KMS-11 (cell line): ENCODE measurements around the gene ITPKB.

Source experiments
- H2AFZ ChIP-seq: fragments of 200-600 bp; sonication (generic); 2 replicates; pipeline ENCODE4 v1.6.1; 2016; ENCODE audit warnings: antibody characterized with exemption, mixed run types, low read depth
- H3K27ac ChIP-seq: fragments of 200-600 bp; sonication (generic); 2 replicates; pipeline ENCODE4 v1.6.1; 2016; ENCODE audit warnings: mild to moderate bottlenecking, mixed run types
- H3K27me3 ChIP-seq: fragments of 200-600 bp; sonication (generic); 2 replicates; pipeline ENCODE4 v1.6.1; 2017; ENCODE audit warnings: mild to moderate bottlenecking, low read depth, mixed run types, moderate library complexity; ENCODE audit not compliant: insufficient read depth
- H3K36me3 ChIP-seq: fragments of 200-600 bp; sonication (generic); 2 replicates; pipeline ENCODE4 v1.6.1; 2017; ENCODE audit warnings: mild to moderate bottlenecking, mixed run types; ENCODE audit not compliant: insufficient read depth
- H3K4me1 ChIP-seq: fragments of 200-600 bp; sonication (generic); 2 replicates; pipeline ENCODE4 v1.6.1; 2016; ENCODE audit warnings: mild to moderate bottlenecking, low read depth, mixed run types; ENCODE audit not compliant: poor library complexity, severe bottlenecking
- H3K4me2 ChIP-seq: fragments of 200-600 bp; sonication (generic); 2 replicates; pipeline ENCODE4 v1.7.0; 2016; ENCODE audit warnings: mild to moderate bottlenecking, mixed run types
- H3K4me3 ChIP-seq: fragments of 200-600 bp; sonication (generic); IDR thresholded peaks from 2 replicates; pipeline ENCODE4 v1.6.1; 2017; ENCODE audit warnings: low read depth, low read length, mixed read lengths; ENCODE audit not compliant: insufficient read depth
- H3K79me2 ChIP-seq: fragments of 200-600 bp; sonication (generic); 2 replicates; pipeline ENCODE4 v1.6.1; 2016; ENCODE audit warnings: low read depth, mixed run types; ENCODE audit not compliant: insufficient read depth
- H3K9ac ChIP-seq: fragments of 200-600 bp; sonication (generic); 2 replicates; pipeline ENCODE4 v1.6.1; 2016; ENCODE audit warnings: mild to moderate bottlenecking, mixed run types
- H4K20me1 ChIP-seq: fragments of 200-600 bp; sonication (generic); 2 replicates; pipeline ENCODE4 v1.6.1; 2016; ENCODE audit warnings: mild to moderate bottlenecking, mixed run types; ENCODE audit not compliant: insufficient read depth
- TF ChIP-seq, protein P1 (sequence below): fragments of 200-600 bp; sonication (generic); conservative IDR thresholded peaks from 2 replicates; pipeline ENCODE4 v1.6.1; 2017; ENCODE audit warnings: low read depth, mild to moderate bottlenecking, antibody characterized with exemption, low read length, moderate library complexity, mixed read lengths

Gene ITPKB

DNA sequence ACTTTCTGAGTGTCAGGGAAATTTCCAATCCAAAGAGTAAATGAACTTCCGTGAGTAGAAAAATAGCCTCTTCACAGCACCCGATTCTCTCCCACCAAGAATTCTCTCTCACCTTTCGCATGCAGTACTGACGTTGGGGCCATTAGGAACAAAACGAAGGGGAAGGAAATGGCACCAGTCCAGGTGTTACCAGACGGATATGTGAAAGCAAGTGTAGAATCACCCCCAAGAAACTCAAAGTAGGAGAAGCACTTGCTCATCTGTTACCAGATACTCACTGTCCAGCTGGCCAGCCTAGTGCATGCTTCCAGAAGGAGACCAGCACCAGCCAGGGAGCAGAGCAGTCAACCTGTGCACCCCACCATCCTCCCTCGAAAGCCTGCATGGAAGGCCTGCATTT lies 55.1 kb downstream of the ITPKB start:
- no peaks in the 10 kb centered on the region for H3K36me3 ChIP-seq
- no peaks in the 10 kb centered on the region for H3K27me3 ChIP-seq
- H3K27ac ChIP-seq: no peak overlapping the region
- no peak overlapping the region for H2AFZ ChIP-seq
- peaks cover 51% of the 10 kb centered on the region for H3K4me1 ChIP-seq
- H4K20me1 ChIP-seq: no peaks in the 10 kb centered on the region
- H3K4me2 ChIP-seq: no peak overlapping the region
- H3K9ac ChIP-seq: no peak overlapping the region
- no peak overlapping the region for H3K4me3 ChIP-seq
- TF ChIP-seq, protein P1, sequence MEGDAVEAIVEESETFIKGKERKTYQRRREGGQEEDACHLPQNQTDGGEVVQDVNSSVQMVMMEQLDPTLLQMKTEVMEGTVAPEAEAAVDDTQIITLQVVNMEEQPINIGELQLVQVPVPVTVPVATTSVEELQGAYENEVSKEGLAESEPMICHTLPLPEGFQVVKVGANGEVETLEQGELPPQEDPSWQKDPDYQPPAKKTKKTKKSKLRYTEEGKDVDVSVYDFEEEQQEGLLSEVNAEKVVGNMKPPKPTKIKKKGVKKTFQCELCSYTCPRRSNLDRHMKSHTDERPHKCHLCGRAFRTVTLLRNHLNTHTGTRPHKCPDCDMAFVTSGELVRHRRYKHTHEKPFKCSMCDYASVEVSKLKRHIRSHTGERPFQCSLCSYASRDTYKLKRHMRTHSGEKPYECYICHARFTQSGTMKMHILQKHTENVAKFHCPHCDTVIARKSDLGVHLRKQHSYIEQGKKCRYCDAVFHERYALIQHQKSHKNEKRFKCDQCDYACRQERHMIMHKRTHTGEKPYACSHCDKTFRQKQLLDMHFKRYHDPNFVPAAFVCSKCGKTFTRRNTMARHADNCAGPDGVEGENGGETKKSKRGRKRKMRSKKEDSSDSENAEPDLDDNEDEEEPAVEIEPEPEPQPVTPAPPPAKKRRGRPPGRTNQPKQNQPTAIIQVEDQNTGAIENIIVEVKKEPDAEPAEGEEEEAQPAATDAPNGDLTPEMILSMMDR: no peak
- H3K79me2 ChIP-seq: peaks cover 19% of the 10 kb centered on the region

DNA sequence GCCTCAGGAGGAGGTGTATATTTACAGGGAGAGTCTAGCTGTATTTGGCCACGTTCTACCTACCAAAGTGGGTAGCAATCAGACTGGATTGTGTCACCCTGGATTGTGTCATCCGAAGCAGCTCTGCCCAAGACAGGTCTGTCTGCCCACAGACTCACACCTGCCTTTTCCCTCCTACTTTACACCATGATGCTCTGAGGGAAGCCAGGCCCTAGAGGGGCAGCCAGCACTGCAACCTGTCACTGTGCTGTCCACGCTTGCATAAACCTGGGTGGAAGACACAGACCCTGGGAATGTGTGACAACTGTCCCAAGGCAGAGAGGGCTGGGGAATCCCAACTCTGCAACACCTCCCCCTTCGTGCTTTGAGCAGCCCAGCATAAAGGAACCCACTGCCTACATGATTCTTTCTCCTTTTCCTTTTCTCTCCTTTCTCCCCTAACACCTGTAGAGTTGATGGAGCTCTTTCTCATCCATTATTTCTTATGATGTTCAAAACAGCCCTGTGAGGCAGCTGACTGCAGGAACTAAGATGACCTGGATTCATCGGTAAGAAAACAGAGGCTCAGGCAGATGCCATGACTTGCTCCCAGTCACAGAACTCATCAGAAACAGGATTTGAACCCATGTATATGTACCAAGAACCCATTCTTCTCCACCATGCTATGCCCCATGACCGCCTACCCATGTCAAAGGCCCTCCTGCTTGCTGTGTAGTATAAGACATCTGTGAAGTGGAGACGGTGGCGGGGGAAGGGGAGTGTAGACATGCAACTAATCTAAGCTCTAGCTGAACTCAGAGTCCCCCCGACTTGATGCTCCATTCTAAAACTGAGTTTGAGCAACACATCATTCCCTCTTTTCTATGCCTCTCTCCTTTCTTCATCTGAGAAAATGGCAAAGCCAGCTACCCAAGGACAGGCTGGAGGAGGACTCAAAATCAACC lies 55.9 kb downstream of the ITPKB start:
- H2AFZ ChIP-seq: no peak overlapping the region
- H3K36me3 ChIP-seq: no peaks in the 10 kb centered on the region
- no peaks in the 10 kb centered on the region for H3K27me3 ChIP-seq
- TF ChIP-seq, protein P1: no peak
- H3K79me2 ChIP-seq: peaks cover 19% of the 10 kb centered on the region
- H3K4me3 ChIP-seq: no peak overlapping the region
- no peaks in the 10 kb centered on the region for H4K20me1 ChIP-seq
- H3K9ac ChIP-seq: no peak overlapping the region
- H3K27ac ChIP-seq: no peak overlapping the region
- H3K4me1 ChIP-seq: peaks cover 45% of the 10 kb centered on the region
- H3K4me2 ChIP-seq: no peak overlapping the region

DNA sequence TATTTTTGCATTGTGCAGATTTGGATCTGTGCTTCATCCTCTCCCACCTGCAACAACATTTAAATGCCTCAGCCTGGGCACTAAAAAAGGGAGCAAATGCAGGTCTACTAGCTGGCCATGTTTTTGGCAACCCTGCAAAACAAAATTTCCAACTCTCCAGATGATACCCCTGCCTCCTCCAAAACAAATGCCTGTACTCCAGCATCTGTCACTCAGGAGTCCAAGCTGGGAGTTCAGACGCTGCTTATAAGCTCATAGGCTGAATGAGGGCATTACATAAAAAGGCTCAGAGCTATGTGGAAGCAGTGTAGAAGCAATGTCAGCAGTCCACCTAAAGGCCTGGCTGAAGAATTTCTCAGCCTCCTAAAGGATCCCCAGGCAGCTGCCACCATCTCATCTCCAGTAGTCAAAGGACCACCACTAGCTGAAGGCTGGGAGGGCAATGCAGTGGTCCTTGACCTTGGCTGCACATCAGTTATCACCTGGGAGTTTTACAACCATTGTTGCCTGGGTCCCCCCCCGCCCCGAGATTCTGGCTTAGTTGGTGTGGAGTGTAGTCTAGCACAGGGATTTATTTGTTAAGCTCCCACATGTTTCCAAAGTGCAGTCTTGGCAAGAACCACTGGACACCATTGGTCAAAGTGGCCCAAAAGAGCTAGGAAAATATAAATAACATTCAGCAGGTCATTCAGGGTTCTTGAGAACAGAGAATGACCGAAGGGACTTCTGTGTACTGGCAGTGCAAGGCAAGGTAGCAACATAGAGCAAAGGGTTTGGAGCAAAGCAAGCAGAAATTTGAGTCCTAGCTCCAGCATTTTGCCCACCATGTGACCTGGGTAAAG lies 57.2 kb downstream of the ITPKB start:
- no peaks in the 10 kb centered on the region for H4K20me1 ChIP-seq
- no peaks in the 10 kb centered on the region for H3K36me3 ChIP-seq
- H3K4me2 ChIP-seq: no peak overlapping the region
- no peak overlapping the region for H3K27ac ChIP-seq
- H3K9ac ChIP-seq: no peak overlapping the region
- H2AFZ ChIP-seq: no peak overlapping the region
- peaks cover 45% of the 10 kb centered on the region for H3K4me1 ChIP-seq
- no peaks in the 10 kb centered on the region for H3K27me3 ChIP-seq
- no peak overlapping the region for H3K4me3 ChIP-seq
- TF ChIP-seq, protein P1: no peak
- H3K79me2 ChIP-seq: peaks cover 19% of the 10 kb centered on the region

DNA sequence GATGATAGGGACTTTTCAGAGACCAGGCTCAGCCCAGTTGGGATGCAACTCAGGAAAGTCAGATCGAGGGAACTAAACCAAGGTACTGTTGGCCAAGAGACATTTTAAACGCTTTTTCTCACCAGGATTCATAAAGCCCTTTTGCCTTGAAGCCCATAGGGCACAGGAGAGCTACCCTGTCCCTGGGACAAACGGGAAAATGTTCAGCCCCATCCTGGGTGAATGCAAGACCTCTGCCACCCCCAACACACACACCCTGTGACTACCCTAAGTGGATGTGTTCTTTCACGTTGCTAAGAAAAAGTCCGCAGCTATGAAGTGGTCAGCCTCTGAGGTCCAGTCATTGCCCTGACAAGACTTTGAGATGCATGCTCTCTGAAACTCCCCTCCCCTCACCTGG lies 58.4 kb downstream of the ITPKB start:
- H3K4me1 ChIP-seq: peaks cover 52% of the 10 kb centered on the region
- H3K27ac ChIP-seq: no peak overlapping the region
- H2AFZ ChIP-seq: no peak overlapping the region
- H3K4me2 ChIP-seq: peak overlapping the region; percentile 38; the same call in 1 of the 2 replicates
- H3K79me2 ChIP-seq: peaks cover 11% of the 10 kb centered on the region
- H3K9ac ChIP-seq: no peak overlapping the region
- H3K27me3 ChIP-seq: no peaks in the 10 kb centered on the region
- no peaks in the 10 kb centered on the region for H3K36me3 ChIP-seq
- no peak overlapping the region for H3K4me3 ChIP-seq
- TF ChIP-seq, protein P1: no peak
- H4K20me1 ChIP-seq: no peaks in the 10 kb centered on the region
